HG03439 (cell line): ENCODE data around the gene VEPH1.

Experiments used
- ATAC-seq: cut with Tn5 transposase; IDR thresholded peaks from one replicate; pipeline ENCODE4 v1.9.1; 2021; ENCODE audit warnings: mild to moderate bottlenecking, moderate library complexity; ENCODE audit not compliant: unreplicated experiment

VEPH1 gene

GRCh38 chr3:157313186-157313585 is 190.0 kb downstream of the VEPH1 start:
- no peak for ATAC-seq

- no peak for ATAC-seq
Observed at GRCh38 chr3:157312376-157312745, 190.9 kb downstream of the VEPH1 start.

GRCh38 chr3:157311633-157312375 is 191.4 kb downstream of the VEPH1 start:
- no peak for ATAC-seq

- peak; percentile 76 for ATAC-seq
Observed at GRCh38 chr3:157310329-157311052, 192.7 kb downstream of the VEPH1 start.

GRCh38 chr3:157306502-157306901 is 196.7 kb downstream of the VEPH1 start:
- no peak for ATAC-seq

- no peak for ATAC-seq
Observed at GRCh38 chr3:157305392-157305791, 197.8 kb downstream of the VEPH1 start.

- ATAC-seq, result no peak
Observed at GRCh38 chr3:157301755-157302154, 201.5 kb downstream of the VEPH1 start.

GRCh38 chr3:157300981-157301663 is 202.1 kb downstream of the VEPH1 start:
- no peak for ATAC-seq

- no peak for ATAC-seq
Observed at GRCh38 chr3:157300094-157300493, 203.1 kb downstream of the VEPH1 start.

- no peak for ATAC-seq
Observed at GRCh38 chr3:157297328-157297915, 205.8 kb downstream of the VEPH1 start.

- no peak for ATAC-seq
Observed at GRCh38 chr3:157294953-157295352, 208.3 kb downstream of the VEPH1 start.

GRCh38 chr3:157294491-157294890 is 208.7 kb downstream of the VEPH1 start:
- no peak for ATAC-seq

GRCh38 chr3:157290766-157291165 is 212.4 kb downstream of the VEPH1 start:
- no peak for ATAC-seq

GRCh38 chr3:157285966-157286365 is 217.2 kb downstream of the VEPH1 start:
- ATAC-seq, result no peak

GRCh38 chr3:157285141-157285540 is 218.1 kb downstream of the VEPH1 start:
- ATAC-seq, result no peak

- ATAC-seq, result no peak
Observed at GRCh38 chr3:157284688-157285087, 218.5 kb downstream of the VEPH1 start.

- no peak for ATAC-seq
Observed at GRCh38 chr3:157282261-157283191, 220.7 kb downstream of the VEPH1 start.

- ATAC-seq, result no peak
Observed at GRCh38 chr3:157280786-157281185, 222.4 kb downstream of the VEPH1 start.

- ATAC-seq, result no peak
Observed at GRCh38 chr3:157280354-157280753, 222.9 kb downstream of the VEPH1 start.

- ATAC-seq, result no peak
Observed at GRCh38 chr3:157279237-157279636, 224.0 kb downstream of the VEPH1 start.
